ENCODE results near the gene SDSL.

Gene SDSL

DNA sequence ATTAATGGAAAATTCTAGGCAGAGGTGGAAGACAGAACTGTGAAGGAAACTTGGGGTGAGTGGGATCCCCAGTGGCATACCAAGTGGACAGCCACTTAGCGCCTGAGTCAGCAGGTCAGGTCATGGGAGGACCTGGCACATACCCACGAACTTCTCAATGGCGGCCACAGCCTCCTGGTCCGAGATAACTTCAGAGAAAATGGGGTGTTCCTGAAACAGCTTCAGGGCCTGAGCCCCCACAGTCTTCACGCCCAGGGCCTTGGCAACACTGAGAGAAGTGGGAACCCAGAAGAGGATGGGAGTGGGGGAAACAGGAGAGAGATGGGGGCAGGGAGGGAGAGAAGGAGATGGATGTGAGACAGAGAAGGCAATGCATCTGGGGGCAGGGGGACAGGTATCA, 28.4 kb upstream of the SDSL start:
- TF ChIP-seq, protein P1, sequence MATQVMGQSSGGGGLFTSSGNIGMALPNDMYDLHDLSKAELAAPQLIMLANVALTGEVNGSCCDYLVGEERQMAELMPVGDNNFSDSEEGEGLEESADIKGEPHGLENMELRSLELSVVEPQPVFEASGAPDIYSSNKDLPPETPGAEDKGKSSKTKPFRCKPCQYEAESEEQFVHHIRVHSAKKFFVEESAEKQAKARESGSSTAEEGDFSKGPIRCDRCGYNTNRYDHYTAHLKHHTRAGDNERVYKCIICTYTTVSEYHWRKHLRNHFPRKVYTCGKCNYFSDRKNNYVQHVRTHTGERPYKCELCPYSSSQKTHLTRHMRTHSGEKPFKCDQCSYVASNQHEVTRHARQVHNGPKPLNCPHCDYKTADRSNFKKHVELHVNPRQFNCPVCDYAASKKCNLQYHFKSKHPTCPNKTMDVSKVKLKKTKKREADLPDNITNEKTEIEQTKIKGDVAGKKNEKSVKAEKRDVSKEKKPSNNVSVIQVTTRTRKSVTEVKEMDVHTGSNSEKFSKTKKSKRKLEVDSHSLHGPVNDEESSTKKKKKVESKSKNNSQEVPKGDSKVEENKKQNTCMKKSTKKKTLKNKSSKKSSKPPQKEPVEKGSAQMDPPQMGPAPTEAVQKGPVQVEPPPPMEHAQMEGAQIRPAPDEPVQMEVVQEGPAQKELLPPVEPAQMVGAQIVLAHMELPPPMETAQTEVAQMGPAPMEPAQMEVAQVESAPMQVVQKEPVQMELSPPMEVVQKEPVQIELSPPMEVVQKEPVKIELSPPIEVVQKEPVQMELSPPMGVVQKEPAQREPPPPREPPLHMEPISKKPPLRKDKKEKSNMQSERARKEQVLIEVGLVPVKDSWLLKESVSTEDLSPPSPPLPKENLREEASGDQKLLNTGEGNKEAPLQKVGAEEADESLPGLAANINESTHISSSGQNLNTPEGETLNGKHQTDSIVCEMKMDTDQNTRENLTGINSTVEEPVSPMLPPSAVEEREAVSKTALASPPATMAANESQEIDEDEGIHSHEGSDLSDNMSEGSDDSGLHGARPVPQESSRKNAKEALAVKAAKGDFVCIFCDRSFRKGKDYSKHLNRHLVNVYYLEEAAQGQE (IDR thresholded peaks at IDR 0.05; ENCODE audit: insufficient read depth in 1 of 2, low read depth in 2 of 2, low read length in 2 of 2): no peak
- TF ChIP-seq FOXP2 (optimal IDR thresholded peaks at IDR 0.05; ENCODE audit: borderline replicate concordance, extremely low read depth, extremely low read length, insufficient read depth) (no peak), TAF1 (IDR thresholded peaks at IDR 0.05; ENCODE audit: borderline replicate concordance, insufficient read depth, low read length) (no peak), POLR2AphosphoS5 (IDR thresholded peaks at IDR 0.05; ENCODE audit: low read depth, low read length) (no peak), SIN3A (IDR thresholded peaks at IDR 0.05; ENCODE audit: borderline replicate concordance, insufficient read depth, low read length) (no peak)

GRCh38 chr12:113395119-113395518, 27.1 kb upstream of the SDSL start:
- TF ChIP-seq TAF1 (IDR thresholded peaks at IDR 0.05; ENCODE audit: borderline replicate concordance, insufficient read depth, low read length) (no peak), SIN3A (IDR thresholded peaks at IDR 0.05; ENCODE audit: borderline replicate concordance, insufficient read depth, low read length) (no peak), POLR2AphosphoS5 (IDR thresholded peaks at IDR 0.05; ENCODE audit: low read depth, low read length) (no peak), FOXP2 (optimal IDR thresholded peaks at IDR 0.05; ENCODE audit: borderline replicate concordance, extremely low read depth, extremely low read length, insufficient read depth) (no peak)
- TF ChIP-seq, protein P1 (IDR thresholded peaks at IDR 0.05; ENCODE audit: insufficient read depth in 1 of 2, low read depth in 2 of 2, low read length in 2 of 2): no peak

DNA sequence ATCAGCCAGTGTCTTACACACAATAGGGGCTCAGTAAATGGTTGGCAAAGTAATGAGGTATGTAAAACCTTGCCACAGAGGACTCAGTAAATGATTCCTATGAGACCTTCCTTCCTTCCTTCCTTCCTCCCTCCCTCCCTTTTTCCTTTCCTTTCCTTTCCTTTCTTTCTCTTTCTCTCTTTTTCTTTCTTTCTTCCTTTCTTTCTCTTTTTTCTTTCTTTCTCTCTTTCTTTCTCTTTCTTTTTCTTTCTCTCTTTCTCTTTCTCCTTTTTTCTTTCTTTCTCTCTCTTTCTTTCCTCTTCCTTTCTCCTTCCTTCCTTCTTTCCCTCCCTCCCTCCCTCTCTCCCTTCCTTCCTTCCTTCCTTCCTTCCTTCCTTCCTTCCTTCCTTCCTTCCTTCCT, 26.0 kb upstream of the SDSL start:
- TF ChIP-seq SIN3A (IDR thresholded peaks at IDR 0.05; ENCODE audit: borderline replicate concordance, insufficient read depth, low read length): no peak

- TF ChIP-seq POLR2AphosphoS5 (IDR thresholded peaks at IDR 0.05; ENCODE audit: low read depth, low read length) (no peak), TAF1 (IDR thresholded peaks at IDR 0.05; ENCODE audit: borderline replicate concordance, insufficient read depth, low read length) (no peak), SIN3A (IDR thresholded peaks at IDR 0.05; ENCODE audit: borderline replicate concordance, insufficient read depth, low read length) (no peak), FOXP2 (optimal IDR thresholded peaks at IDR 0.05; ENCODE audit: borderline replicate concordance, extremely low read depth, extremely low read length, insufficient read depth) (no peak)
- TF ChIP-seq, protein P1 (IDR thresholded peaks at IDR 0.05; ENCODE audit: insufficient read depth in 1 of 2, low read depth in 2 of 2, low read length in 2 of 2): no peak
Observed at GRCh38 chr12:113396828-113397496, 25.2 kb upstream of the SDSL start.

- TF ChIP-seq TAF1 (IDR thresholded peaks at IDR 0.05; ENCODE audit: borderline replicate concordance, insufficient read depth, low read length) (no peak), POLR2AphosphoS5 (IDR thresholded peaks at IDR 0.05; ENCODE audit: low read depth, low read length) (no peak), FOXP2 (optimal IDR thresholded peaks at IDR 0.05; ENCODE audit: borderline replicate concordance, extremely low read depth, extremely low read length, insufficient read depth) (no peak), SIN3A (IDR thresholded peaks at IDR 0.05; ENCODE audit: borderline replicate concordance, insufficient read depth, low read length) (no peak)
- TF ChIP-seq, protein P1 (IDR thresholded peaks at IDR 0.05; ENCODE audit: insufficient read depth in 1 of 2, low read depth in 2 of 2, low read length in 2 of 2): no peak
Observed at GRCh38 chr12:113397497-113398197, 24.5 kb upstream of the SDSL start.
